NCI-H1417 (cell line): Measurements from ENCODE around the gene VCX3B.
"Not testable (repeated sequence)": the region's sequence is repeated elsewhere in the genome, so short reads cannot be mapped to it uniquely, and the experiment has no call there.

ENCODE experiments used
- DNase-seq, 3 experiments: peaks; one replicate each; lab custom pipeline; 2025; lab: John Stamatoyannopoulos, UW

The VCX3B gene

GRCh38 chrX:8464530-8464929, at the start of gene VCX3B:
Gene VCX3B (plus strand): TSS chrX:8464830. CDS start chrX:8465451, 621 bp downstream.
- DNase-seq: not testable (repeated sequence)

GRCh38 chrX:8418301-8418700, 46.3 kb upstream of the VCX3B start:
- no peak for DNase-seq

- peak in 1 of 3 experiments; percentile 69 for DNase-seq
These were observed 39.7 kb upstream of the VCX3B start for GRCh38 chrX:8424912-8425311.

- no peak for DNase-seq
These were observed 34.9 kb upstream of the VCX3B start for GRCh38 chrX:8429692-8430249.

GRCh38 chrX:8430444-8430843, 34.2 kb upstream of the VCX3B start:
- no peak for DNase-seq

- DNase-seq: no peak
These were observed 32.2 kb upstream of the VCX3B start for GRCh38 chrX:8432396-8432795.

- DNase-seq: no peak
These were observed 31.2 kb upstream of the VCX3B start for GRCh38 chrX:8433109-8434062.

GRCh38 chrX:8447368-8447767, 17.3 kb upstream of the VCX3B start:
- no peak for DNase-seq

GRCh38 chrX:8452343-8452742, 12.3 kb upstream of the VCX3B start:
- DNase-seq: not testable (repeated sequence)

GRCh38 chrX:8453611-8454010, 11.0 kb upstream of the VCX3B start:
- DNase-seq: peak in 2 of 3 experiments; percentile 14 to 57

GRCh38 chrX:8455557-8455956, 9.1 kb upstream of the VCX3B start:
- no peak for DNase-seq

- no peak for DNase-seq
These were observed 2.1 kb upstream of the VCX3B start for GRCh38 chrX:8462488-8462887.

- peak in 2 of 3 experiments; percentile 25 to 85 for DNase-seq
These were observed 19.8 kb downstream of the VCX3B start for GRCh38 chrX:8484360-8484949.

- not testable (repeated sequence) for DNase-seq
These were observed 30.4 kb downstream of the VCX3B start for GRCh38 chrX:8495036-8495435.

GRCh38 chrX:8500203-8500602, 35.6 kb downstream of the VCX3B start:
- no peak for DNase-seq

GRCh38 chrX:8502101-8502500, 37.5 kb downstream of the VCX3B start:
- DNase-seq: not testable (repeated sequence)

GRCh38 chrX:8504451-8504850, 39.8 kb downstream of the VCX3B start:
- DNase-seq: no peak
